RPMI7951 (cell line): ENCODE measurements around the gene EMP3. TPM values are rescaled to one million over a fixed set of nuclear protein-coding genes. Genes with fewer than 3 reads are reported as not detected.
"Not testable (repeated sequence)": the region's sequence is repeated elsewhere in the genome, so short reads cannot be mapped to it uniquely, and the experiment has no call there.

Source experiments
- DNase-seq: peaks from one replicate; pipeline ENCODE4 v3.0.0-alpha.2; 2012; ENCODE audit warnings: low read depth
- total RNA-seq: library from RNA; depleted of rRNA; stranded (reverse); fragments of >200 nt; shearing (Covaris generic); gene quantifications from 2 replicates; pipeline ENCODE4 v1.2.3, GENCODE V29; 2014

Gene EMP3
- total RNA-seq, 1 experiment from 2014 or later = 246 TPM

- no peak for DNase-seq
Observed at GRCh38 chr19:48346191-48346590, 20.8 kb downstream of the EMP3 start.

DNA sequence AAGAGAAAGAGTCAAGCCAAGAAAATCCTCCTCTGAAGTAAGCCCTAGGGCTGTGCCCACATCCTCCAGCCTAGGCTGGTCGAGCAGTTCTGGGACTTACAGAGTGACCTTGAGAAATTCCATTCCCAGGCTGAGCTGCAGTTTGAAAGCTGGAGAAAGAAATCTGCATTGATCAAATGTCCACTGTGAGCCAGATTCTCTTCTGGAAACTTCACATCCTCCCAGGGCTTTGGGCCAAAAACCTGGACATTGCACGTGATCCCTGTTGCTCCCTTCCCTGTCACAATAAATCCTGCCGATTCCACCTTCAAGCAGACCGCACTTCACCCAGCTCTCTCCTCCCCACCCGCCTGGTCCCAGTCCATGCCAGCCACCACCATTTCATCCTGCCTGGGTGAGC is 22.7 kb downstream of the EMP3 start:
- peak; percentile 41 for DNase-seq

DNA sequence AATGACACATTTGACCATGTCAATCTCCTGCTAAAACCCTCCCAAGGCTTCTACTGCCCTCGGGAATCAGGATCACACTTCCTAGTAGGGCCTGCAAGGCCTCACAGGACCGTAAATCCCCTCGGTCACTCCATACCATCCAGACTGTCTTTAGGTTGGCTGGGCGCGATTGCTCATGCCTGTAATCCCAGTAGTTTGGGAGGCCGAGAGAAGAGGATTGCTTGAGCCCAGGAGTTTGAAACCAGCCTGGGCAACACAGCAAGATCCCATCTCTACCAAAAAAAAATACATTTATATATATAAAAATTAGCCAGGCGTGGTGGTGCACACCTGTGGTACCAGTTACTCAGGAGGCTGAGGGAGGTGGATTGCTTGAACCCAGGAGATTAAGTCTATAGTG is 23.4 kb downstream of the EMP3 start:
- DNase-seq = no peak

- DNase-seq = no peak
Observed at GRCh38 chr19:48350856-48351255, 25.5 kb downstream of the EMP3 start.

DNA sequence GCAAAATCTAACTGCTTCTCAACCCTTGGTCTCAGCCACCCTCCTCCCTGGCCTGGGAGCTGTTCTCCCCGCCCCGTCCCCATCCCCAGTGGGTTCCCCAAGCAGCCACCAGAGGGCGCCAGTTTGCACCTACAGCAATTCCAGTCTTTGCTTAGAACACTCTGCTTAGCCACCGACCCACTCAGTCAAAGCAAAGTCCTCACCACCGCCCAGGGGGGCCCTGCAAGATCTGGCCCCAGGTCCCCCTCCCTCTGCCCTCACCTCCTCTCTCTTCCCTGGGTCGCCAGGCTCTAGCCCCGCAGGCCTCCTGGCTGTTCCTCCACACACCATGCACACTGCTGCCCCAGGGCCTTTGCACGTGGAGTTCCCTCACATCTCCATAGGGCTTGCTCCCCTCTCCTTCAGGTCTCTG is 26.0 kb downstream of the EMP3 start:
- peak; percentile 61 for DNase-seq

DNA sequence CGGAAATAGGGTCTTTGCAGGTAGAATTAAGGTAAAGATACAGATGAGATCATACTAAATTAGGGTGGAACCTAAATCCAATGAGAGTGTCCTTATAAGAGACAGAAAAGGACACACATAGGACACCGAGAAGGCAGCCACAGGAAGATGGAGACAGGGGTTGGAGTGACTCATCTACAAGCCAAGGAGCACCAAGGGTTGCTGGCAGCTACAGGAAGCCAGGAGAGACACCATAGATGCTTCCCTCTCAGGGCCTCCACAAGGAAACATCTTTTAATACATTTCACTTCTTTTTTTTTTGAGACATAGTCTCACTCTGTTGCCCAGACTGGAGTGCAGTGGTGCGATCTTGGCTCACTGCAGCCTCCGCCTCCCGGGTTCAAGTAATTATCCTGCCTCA is 28.3 kb downstream of the EMP3 start:
- peak; percentile 64 for DNase-seq

DNA sequence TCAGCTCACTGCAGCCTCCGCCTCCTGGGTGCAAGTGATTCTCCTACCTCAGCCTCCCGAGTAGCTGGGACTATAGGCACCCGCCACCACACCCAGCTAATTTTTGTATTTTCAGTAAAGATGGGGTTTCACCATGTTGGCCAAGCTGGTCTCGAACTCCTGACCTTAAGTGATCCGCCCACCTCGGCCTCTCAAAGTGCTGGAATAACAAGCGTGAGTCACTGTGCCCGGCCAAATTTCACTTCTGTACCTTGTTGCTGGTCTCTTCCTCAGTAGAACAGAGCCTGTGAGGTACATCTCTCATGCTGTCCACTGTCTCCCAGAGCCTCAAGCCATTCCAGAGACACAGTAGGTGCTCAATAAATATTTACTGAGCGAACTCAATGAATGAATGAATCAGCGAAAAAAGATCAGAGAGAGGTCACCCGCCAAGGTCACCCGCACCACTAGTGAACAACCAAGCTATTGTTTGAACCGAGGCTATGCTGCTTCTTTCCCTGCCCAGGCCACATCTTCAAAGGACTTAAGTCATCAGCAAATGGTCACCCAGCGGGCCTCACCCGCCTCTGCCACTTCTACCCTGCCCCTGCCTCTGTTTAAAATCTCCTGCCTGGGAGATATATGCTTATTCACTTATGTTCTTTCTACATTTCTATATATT is 29.1 kb downstream of the EMP3 start:
- DNase-seq = peak; percentile 87

DNA sequence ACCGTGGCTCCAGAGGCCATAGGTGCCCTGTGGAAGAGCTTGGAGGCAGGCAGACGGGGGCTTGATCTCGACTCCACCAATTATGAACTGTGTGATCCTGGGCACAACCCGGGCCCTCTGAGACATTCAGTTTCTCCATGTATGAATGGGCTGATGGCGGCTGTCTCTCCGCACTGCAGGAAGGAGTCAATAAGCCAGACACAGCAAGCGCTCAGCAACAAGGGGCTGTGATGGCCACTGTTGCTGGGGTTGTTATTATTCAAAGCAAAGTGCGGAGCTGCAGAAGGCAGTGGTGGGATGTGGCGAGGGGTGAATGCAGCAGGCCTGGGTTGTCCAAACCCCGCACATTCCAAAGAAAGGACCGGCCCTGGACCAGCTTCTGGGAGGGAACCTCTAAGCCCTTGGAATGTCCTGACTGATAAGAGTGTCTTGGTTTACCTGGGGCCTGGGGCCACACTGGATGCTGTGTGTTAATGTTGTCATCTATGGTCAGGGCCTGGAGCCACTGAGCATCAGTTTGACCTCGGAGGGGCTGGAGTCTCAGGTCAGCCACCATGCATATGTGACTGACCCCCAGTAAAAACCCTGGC is 30.1 kb downstream of the EMP3 start:
- no peak for DNase-seq

GRCh38 chr19:48359123-48359522 is 33.8 kb downstream of the EMP3 start:
- DNase-seq = no peak

GRCh38 chr19:48361912-48362311 is 36.6 kb downstream of the EMP3 start:
- DNase-seq = no peak

DNA sequence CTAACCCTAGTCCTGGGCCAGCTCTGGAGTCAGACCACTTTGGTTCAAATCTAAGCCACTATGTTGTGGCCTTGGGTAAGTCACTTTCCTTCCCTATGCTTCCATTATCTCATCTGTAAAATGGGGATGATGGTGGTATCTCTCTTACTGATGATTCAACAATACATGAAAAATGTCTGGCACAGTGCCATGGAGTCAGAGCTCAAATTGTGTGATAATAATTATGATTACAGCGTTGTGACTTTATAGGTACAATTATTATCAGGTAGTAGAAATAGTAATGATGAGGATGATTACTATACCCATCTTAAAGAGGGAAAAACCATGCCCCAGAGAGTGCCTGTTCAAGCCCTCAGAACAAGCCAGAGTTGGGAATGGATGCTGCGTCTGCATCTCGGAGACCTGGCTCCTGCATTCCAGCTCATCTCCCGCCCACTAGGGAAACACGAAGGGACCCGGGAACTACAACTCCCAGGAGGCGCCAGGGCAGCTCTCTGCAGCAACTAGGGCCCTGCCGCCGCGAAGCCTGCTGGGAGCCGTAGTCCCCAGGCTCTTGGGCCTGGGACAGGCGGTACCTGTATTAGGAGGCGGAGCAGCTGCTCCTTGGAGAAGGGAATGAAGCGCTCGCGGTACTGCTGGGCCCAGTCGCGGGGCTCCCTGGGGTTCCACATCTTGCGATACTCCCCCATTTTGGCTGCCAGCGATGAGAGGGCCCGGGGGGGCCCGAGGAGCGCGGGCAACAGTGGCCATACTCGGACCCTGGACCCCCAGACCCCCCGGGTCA is 37.6 kb downstream of the EMP3 start:
- peak; percentile 94 for DNase-seq

GRCh38 chr19:48363500-48363809 is 38.1 kb downstream of the EMP3 start:
- no peak for DNase-seq

DNA sequence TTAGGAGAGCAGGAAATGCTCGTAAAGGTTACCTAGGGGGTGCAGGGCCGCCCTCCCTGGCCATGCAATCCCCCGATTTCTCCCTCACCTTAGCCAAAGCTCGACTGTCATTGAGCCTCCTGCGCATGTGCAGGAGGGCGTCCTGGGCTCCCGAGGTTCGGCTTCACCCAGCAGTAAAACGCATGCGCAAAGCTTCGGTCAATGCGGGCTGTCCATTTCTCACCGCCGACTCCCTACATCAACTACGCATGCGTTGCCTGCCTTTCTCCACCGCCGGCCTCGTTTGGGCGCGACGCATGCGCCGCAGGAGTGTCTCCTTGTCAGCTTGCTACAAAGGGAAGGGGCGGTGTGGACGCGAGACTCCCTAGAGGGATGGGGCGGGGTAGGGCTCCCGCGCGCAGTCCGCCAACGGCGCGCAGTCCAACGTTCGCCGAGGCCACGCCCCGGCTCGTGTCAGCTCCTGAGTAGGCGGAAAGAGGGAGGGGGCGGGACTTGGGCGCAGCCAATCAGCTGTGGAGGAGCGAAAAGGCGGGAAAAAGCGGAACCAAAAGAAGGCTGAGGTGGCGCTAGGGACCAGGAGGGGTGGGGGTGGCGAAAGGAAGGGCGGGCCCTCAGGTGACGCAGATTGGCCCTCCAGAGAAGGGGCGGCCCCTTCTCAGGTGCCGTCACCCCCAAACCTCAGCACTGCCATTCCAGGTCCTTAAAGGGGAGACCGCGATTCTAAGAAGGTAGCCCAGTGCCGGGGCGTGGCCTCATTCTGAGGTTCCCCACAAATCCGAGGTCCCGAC is 38.7 kb downstream of the EMP3 start, which contains the start of the genes SYNGR4 and TMEM143:
Gene SYNGR4 (plus strand): TSS at position 558 of the 788 bp plus-strand sequence. CDS start 1,476 bp downstream, outside the sequence.
Gene TMEM143 (minus strand): TSS at position 131 of the 788 bp plus-strand sequence. CDS start 20 bp downstream, at position 111.
- DNase-seq = peak; percentile 99

- no peak for DNase-seq
Observed at GRCh38 chr19:48364598-48365348, 39.4 kb downstream of the EMP3 start.

DNA sequence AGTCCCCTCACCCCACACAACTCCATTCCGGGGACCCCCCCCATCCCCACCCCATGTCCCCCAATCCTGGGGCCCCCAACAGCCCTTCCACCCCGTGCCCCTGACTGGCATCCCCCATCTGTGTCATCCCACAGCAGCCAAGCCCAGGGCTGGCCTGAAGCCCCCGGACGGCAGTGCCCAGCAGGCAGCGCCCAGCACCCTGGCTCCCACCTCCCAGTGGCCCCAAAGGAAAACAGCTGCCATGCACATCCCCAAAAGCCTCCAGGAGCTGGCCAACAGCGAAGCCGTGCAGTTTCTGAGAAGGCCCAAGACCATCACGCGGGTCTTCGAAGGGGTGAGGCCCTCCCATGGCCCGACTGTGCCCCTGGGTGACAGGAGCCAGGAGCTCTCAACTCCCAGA is 40.2 kb downstream of the EMP3 start:
- no peak for DNase-seq

DNA sequence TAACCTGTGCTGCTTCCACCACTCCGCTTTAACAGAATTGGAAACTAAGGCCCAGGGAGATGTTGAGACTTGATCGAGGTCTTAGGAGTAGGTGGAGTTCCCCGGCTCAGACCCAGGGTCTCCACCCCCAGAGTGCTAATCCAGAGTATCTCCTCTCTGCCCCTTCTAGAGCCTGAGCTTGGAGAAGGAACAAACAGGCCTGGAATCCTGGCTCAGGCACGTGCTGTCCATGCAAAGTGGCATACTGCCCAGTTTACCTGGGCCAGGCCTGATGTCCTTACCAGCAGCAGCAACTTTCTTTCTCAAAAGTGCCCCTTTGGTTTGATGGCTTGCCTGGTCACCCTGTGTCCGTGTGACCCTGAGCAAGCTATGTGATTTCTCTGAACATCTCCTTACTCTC is 42.5 kb downstream of the EMP3 start:
- DNase-seq = no peak

DNA sequence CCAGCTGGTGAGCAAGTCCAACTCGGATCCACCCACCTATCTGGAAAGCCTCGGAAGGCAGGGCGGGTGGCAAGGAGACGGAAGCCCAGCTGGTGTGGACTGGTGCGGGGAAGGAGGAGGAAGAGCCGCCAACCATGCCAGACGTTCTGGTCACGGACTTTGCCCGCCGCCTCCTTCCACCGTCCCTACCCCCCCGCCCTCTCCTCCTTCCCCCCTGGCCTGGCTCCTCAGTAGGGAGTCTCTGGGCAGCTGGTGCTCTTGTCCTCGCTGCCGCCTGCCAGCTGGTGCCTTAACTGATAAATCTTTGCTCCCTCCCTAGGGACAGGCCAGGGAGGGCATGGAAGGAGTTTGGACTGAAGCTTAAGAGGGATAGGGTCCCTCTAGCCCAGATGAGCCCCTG is 43.6 kb downstream of the EMP3 start:
- DNase-seq = no peak

DNA sequence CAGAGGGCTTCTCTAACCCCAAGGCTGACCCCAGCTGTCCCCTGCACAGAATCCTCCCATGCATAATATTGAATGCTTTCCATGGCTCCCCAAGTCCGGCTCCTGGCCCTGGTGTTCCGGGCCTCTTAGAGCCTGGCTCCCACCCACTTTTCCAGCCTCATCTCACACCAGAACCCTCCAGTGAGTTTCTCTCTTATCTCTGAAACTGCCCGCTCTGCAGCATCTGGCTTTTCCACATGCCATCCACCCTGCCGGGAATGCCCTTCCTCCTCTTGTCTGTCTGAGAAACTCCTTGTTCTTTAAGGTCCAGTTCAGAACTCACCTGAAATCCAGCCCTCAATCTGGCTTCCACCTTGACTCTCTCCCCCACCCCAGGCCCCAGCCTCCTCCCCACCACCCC is 45.6 kb downstream of the EMP3 start:
- DNase-seq = no peak

- DNase-seq = no peak
Observed at GRCh38 chr19:48371367-48371766, 46.0 kb downstream of the EMP3 start.

- not testable (repeated sequence) for DNase-seq
Observed at GRCh38 chr19:48371771-48372170, 46.4 kb downstream of the EMP3 start.

GRCh38 chr19:48372904-48373303 is 47.6 kb downstream of the EMP3 start:
- DNase-seq = no peak
